ENCODE measurements around the gene FOXRED1. TPM values are rescaled to one million over a fixed set of nuclear protein-coding genes. Genes with fewer than 3 reads are reported as not detected.
"Not testable (repeated sequence)": the region's sequence is repeated elsewhere in the genome, so short reads cannot be mapped to it uniquely, and the experiment has no call there.

Gene FOXRED1
- total RNA-seq, 4 donors from 2014 or later, result 12.5 to 20.8 (median 16.2) TPM

- DNase-seq (no peak), ATAC-seq (peak in 1 of 2 donors; percentile 12)
- intact Hi-C loops (cut with DNase I; ENCODE audit: low total_unique reads), result loop anchor here (1.0 to 5.0 kb wide), 3 partner anchors 21 to 92 kb away; partner anchors contain the start of genes FAM118B, RPUSD4, ST3GAL4 and TIRAP
- peak overlapping the region; percentile 85 to 96 (median 90) for H3K27ac ChIP-seq
- in situ Hi-C loops (cut with MboI; ENCODE audit: low sequenced_read_pairs in 4 of 4), result loop anchor here in 1 of 4 donors (25.0 kb wide), 1 partner anchor 183 kb away; no protein-coding TSS in a partner anchor
- H3K27me3 ChIP-seq, result no peaks in the 10 kb centered on the region
- no peak for TF ChIP-seq POLR2A (IDR thresholded peaks at IDR 0.05)
- TF ChIP-seq, protein P1, sequence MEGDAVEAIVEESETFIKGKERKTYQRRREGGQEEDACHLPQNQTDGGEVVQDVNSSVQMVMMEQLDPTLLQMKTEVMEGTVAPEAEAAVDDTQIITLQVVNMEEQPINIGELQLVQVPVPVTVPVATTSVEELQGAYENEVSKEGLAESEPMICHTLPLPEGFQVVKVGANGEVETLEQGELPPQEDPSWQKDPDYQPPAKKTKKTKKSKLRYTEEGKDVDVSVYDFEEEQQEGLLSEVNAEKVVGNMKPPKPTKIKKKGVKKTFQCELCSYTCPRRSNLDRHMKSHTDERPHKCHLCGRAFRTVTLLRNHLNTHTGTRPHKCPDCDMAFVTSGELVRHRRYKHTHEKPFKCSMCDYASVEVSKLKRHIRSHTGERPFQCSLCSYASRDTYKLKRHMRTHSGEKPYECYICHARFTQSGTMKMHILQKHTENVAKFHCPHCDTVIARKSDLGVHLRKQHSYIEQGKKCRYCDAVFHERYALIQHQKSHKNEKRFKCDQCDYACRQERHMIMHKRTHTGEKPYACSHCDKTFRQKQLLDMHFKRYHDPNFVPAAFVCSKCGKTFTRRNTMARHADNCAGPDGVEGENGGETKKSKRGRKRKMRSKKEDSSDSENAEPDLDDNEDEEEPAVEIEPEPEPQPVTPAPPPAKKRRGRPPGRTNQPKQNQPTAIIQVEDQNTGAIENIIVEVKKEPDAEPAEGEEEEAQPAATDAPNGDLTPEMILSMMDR (IDR thresholded peaks at IDR 0.05 in 4 of 5, conservative IDR thresholded peaks at IDR 0.05 in 1 of 5), result no peak
- peak overlapping the region; percentile 61 to 89 (median 76) for H3K4me3 ChIP-seq
- peaks cover 17 to 37% of the 10 kb centered on the region in 2 donors for H3K4me1 ChIP-seq
- peaks cover 0 to 8% of the 10 kb centered on the region in 2 donors for H3K36me3 ChIP-seq
- H3K9me3 ChIP-seq, result no peaks in the 10 kb centered on the region
These were observed 35.6 kb downstream of the FOXRED1 start for GRCh38 chr11:126304457-126305075.

DNA sequence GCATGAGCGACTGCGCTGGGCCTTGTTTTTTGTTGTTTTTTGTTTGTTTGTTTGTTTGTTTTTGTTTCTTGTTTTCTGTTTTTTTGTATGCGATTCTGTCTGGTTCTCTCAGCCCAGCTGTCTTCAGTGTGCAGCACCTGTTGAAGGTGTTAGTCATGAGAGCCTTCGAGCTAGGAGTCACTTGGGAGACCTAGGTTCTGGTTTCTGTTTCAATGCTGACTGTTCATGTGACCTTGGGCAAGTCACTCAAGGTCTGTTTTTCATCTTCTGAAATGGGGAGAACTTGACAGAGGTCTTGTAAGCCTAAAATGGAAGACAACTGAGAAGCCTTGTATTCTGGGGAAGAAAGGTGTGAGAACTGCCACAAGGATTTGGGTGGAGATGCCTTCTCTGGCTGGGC is 36.7 kb downstream of the FOXRED1 start:
- DNase-seq, result no peak
- peak overlapping the region in 1 of 4 donors; percentile 6 for H3K27ac ChIP-seq
- intact Hi-C loops (cut with DNase I; ENCODE audit: low total_unique reads) (loop anchor here (5.0 kb wide), 1 partner anchor 52 kb away; the partner anchor contains the start of gene ST3GAL4), in situ Hi-C loops (cut with MboI; ENCODE audit: low sequenced_read_pairs in 4 of 4) (loop anchor here in 1 of 4 donors (25.0 kb wide), 1 partner anchor 182 kb away; no protein-coding TSS in a partner anchor)
- no peak overlapping the region for H3K4me3 ChIP-seq
- TF ChIP-seq, protein P1 (IDR thresholded peaks at IDR 0.05 in 4 of 5, conservative IDR thresholded peaks at IDR 0.05 in 1 of 5), result no peak
- TF ChIP-seq POLR2A (IDR thresholded peaks at IDR 0.05), result no peak
- ATAC-seq, result no peak
- H3K4me1 ChIP-seq, result peaks cover 18 to 42% of the 10 kb centered on the region in 2 donors
- peaks cover 0 to 2% of the 10 kb centered on the region in 2 donors for H3K36me3 ChIP-seq
- H3K27me3 ChIP-seq, result no peaks in the 10 kb centered on the region
- H3K9me3 ChIP-seq, result no peaks in the 10 kb centered on the region

DNA sequence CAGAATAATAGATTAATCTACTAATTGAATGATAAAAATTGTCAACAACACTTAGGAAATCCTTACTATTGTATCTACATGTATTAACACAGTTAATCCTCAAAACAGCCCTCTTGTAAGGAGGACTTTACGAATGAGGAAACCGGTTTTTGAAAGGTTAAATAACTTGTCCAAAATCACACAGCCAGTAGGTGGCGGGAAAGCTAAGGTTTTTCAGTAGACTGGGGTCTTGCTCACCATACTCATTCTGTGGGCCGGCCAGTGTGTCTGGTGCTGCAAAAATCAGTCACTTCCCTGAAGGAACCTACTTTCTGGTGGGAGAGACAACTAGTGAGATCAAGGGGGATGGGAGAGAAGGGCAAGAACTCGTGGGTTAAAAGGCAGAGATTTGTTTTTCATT is 38.8 kb downstream of the FOXRED1 start:
- in situ Hi-C loops (cut with MboI; ENCODE audit: low sequenced_read_pairs in 4 of 4), result loop anchor here in 1 of 4 donors (25.0 kb wide), 1 partner anchor 180 kb away; no protein-coding TSS in a partner anchor

DNA sequence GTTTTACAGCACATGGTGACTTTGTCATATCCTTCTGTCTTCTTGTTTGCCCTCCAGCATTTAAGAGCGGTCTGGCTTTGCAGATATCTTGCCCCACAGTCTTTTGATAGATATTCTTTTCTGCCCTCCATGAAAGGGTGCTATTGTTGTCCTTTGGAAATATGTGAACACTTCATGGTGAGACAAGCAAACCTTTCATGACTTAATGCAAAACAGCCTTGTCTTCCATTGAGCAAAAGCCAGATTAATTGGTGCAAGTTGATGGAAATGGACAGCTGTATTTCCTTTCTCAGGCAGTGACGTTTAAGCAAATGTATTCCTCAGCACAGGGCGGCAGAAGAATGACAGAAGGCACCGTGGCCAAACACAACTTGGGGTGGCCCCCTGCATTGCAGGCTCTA is 39.3 kb downstream of the FOXRED1 start:
- peaks cover 22 to 42% of the 10 kb centered on the region in 2 donors for H3K4me1 ChIP-seq
- H3K27me3 ChIP-seq, result no peaks in the 10 kb centered on the region
- intact Hi-C loops (cut with DNase I; ENCODE audit: low total_unique reads), result loop anchor here (5.0 kb wide), 1 partner anchor 49 kb away; the partner anchor contains the start of gene ST3GAL4
- peak; percentile 49 to 59 for ATAC-seq
- H3K9me3 ChIP-seq, result no peaks in the 10 kb centered on the region
- TF ChIP-seq, protein P1 (IDR thresholded peaks at IDR 0.05 in 4 of 5, conservative IDR thresholded peaks at IDR 0.05 in 1 of 5), result no peak
- TF ChIP-seq POLR2A (IDR thresholded peaks at IDR 0.05), result no peak
- H3K36me3 ChIP-seq, result no peaks in the 10 kb centered on the region
- peak overlapping the region in 2 of 4 donors; percentile 3 to 13 for H3K4me3 ChIP-seq
- peak overlapping the region; percentile 67 to 79 (median 76) for H3K27ac ChIP-seq
- DNase-seq, result peak in 1 of 2 donors; percentile 45
- in situ Hi-C loops (cut with MboI; ENCODE audit: low sequenced_read_pairs in 4 of 4), result loop anchor here in 1 of 4 donors (25.0 kb wide), 1 partner anchor 179 kb away; no protein-coding TSS in a partner anchor

More for the DNA sequence above, 38.8 kb downstream of the FOXRED1 start:
- TF ChIP-seq, protein P1 (IDR thresholded peaks at IDR 0.05 in 4 of 5, conservative IDR thresholded peaks at IDR 0.05 in 1 of 5), result no peak
- no peak for TF ChIP-seq POLR2A (IDR thresholded peaks at IDR 0.05)
- H3K27me3 ChIP-seq, result no peaks in the 10 kb centered on the region
- no peak overlapping the region for H3K4me3 ChIP-seq
- no peak for ATAC-seq
- H3K36me3 ChIP-seq, result no peaks in the 10 kb centered on the region
- H3K4me1 ChIP-seq, result peaks cover 22 to 43% of the 10 kb centered on the region in 2 donors
- peak overlapping the region in 3 of 4 donors; percentile 72 to 79 (median 79) for H3K27ac ChIP-seq
- no peak for DNase-seq
- H3K9me3 ChIP-seq, result no peaks in the 10 kb centered on the region
- intact Hi-C loops (cut with DNase I; ENCODE audit: low total_unique reads), result loop anchor here (5.0 kb wide), 1 partner anchor 50 kb away; the partner anchor contains the start of gene ST3GAL4

DNA sequence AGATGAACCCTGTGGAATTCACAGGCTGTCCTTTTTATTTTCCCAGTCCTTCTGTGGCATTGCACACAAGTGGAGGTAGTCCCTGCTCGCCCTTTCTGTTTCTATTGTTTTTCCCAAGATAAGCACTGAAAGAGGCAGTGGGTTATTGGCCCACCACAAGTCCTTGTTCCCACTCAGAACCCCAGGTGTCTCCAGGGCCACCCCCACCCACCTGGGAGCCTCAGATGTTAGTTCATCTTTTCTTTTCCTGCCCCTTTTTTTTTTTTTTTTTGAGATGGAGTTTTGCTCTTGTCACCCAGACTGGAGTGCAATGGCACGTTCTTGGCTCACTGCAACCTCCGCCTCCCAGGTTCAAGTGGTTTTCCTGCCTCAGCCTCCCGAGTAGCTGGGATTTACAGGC is 39.8 kb downstream of the FOXRED1 start:
- ATAC-seq, H3K36me3 ChIP-seq, H3K9me3 ChIP-seq, H3K27me3 ChIP-seq, DNase-seq: not testable (repeated sequence)
- intact Hi-C loops (cut with DNase I; ENCODE audit: low total_unique reads) (loop anchor here (5.0 kb wide), 1 partner anchor 49 kb away; the partner anchor contains the start of gene ST3GAL4), in situ Hi-C loops (cut with MboI; ENCODE audit: low sequenced_read_pairs in 4 of 4) (loop anchor here in 1 of 4 donors (25.0 kb wide), 1 partner anchor 179 kb away; no protein-coding TSS in a partner anchor)
- Histone ChIP-seq H3K4me1 (peaks cover 22 to 38% of the 10 kb centered on the region in 2 donors), H3K27ac (peak overlapping the region; percentile 67 to 79 (median 76)), H3K4me3 (peak overlapping the region in 2 of 4 donors; percentile 3 to 13)
